SK-N-SH (cell line): ENCODE data around the gene KCTD3. TPM values are rescaled to one million over a fixed set of nuclear protein-coding genes. Genes with fewer than 3 reads are reported as not detected.

Source experiments
- CTCF ChIA-PET: fragments of 300-600, 350-600 bp; formaldehyde crosslinking; extraction: SDS; loops from one replicate; lab custom pipeline; 2021; lab: Yijun Ruan, JAX
- POLR2A ChIA-PET: fragments of 350-600 bp; sonication (Branson Sonifier 250); formaldehyde crosslinking; extraction: SDS; loops from one replicate; lab custom pipeline; 2020; ENCODE audit warnings: antibody characterized with exemption, inconsistent platforms; lab: Yijun Ruan, JAX
- DNase-seq: peaks from one replicate; pipeline ENCODE4 v3.0.0; 2012
- H2AFZ ChIP-seq: fragments of 200-600 bp; sonication (generic); 2 replicates; pipeline ENCODE4 v1.8.1; 2016; ENCODE audit warnings: antibody characterized with exemption, mild to moderate bottlenecking, low read depth
- H3F3A ChIP-seq: fragments of 200-600 bp; sonication (generic); replicated peaks from 2 replicates; pipeline ENCODE3; 2016; ENCODE audit warnings: antibody characterized with exemption, mild to moderate bottlenecking; ENCODE audit not compliant: insufficient read depth
- H3K27ac ChIP-seq, 2 experiments: fragments of 200-500 bp in 1 of 2; fragments of 200-600 bp in 1 of 2; sonication (Bioruptor generic) in 1 of 2; sonication (generic), shearing (Covaris generic) in 1 of 2; 2 replicates each; pipeline versions ENCODE4 v1.5.1 to v1.6.1; 2014 to 2016; ENCODE audit warnings: low read depth in 2 of 2, inconsistent platforms in 1 of 2, low read length in 1 of 2, mild to moderate bottlenecking in 1 of 2, mixed read lengths in 1 of 2
- H3K27me3 ChIP-seq: fragments of 200-600 bp; sonication (generic), shearing (Covaris generic); 2 replicates; pipeline ENCODE4 v1.6.1; 2016; ENCODE audit warnings: mixed run types; ENCODE audit not compliant: insufficient read depth
- H3K36me3 ChIP-seq, 2 experiments: fragments of 200-500 bp in 1 of 2; fragments of 200-600 bp in 1 of 2; sonication (Bioruptor generic) in 1 of 2; sonication (generic) in 1 of 2; replicated peaks in 1 of 2; 2 replicates each; pipeline versions ENCODE3 to v1.5.1; 2014 to 2016; ENCODE audit warnings: low read length in 1 of 2, mild to moderate bottlenecking in 1 of 2; ENCODE audit not compliant: insufficient read depth in 2 of 2, control insufficient read depth in 1 of 2
- H3K4me1 ChIP-seq, 2 experiments: fragments of 200-500 bp in 1 of 2; fragments of 200-600 bp in 1 of 2; sonication (Bioruptor generic) in 1 of 2; sonication (generic), shearing (Covaris generic) in 1 of 2; 2 replicates each; pipeline versions ENCODE4 v1.5.1 to v1.6.1; 2014 to 2016; ENCODE audit warnings: low read depth in 1 of 2, low read length in 1 of 2, mixed run types in 1 of 2; ENCODE audit not compliant: insufficient read depth in 2 of 2, control insufficient read depth in 1 of 2
- H3K4me2 ChIP-seq: fragments of 200-600 bp; sonication (generic), shearing (Covaris generic); 2 replicates; pipeline ENCODE4 v1.6.1; 2017; ENCODE audit warnings: mixed run types
- H3K4me3 ChIP-seq, 2 experiments: fragments of 200-500 bp in 1 of 2; fragments of 200-600 bp in 1 of 2; sonication (Bioruptor generic) in 1 of 2; sonication (generic), shearing (Covaris generic) in 1 of 2; 2 replicates each; pipeline versions ENCODE4 v1.5.1 to v1.8.1; 2014 to 2016; ENCODE audit warnings: low read depth in 2 of 2, inconsistent platforms in 1 of 2, low read length in 1 of 2, mild to moderate bottlenecking in 1 of 2, mixed read lengths in 1 of 2, moderate library complexity in 1 of 2
- H3K79me2 ChIP-seq: fragments of 200-600 bp; sonication (generic); 2 replicates; pipeline ENCODE4 v1.8.1; 2017; ENCODE audit warnings: mild to moderate bottlenecking; ENCODE audit not compliant: insufficient read depth
- H3K9ac ChIP-seq: fragments of 200-600 bp; sonication (generic); 2 replicates; pipeline ENCODE4 v1.6.1; 2017; ENCODE audit warnings: mixed run types
- H3K9me2 ChIP-seq: fragments of 200-600 bp; sonication (generic); 2 replicates; pipeline ENCODE4 v1.6.1; 2017; ENCODE audit warnings: mixed run types
- H3K9me3 ChIP-seq: fragments of 200-600 bp; sonication (generic); 2 replicates; pipeline ENCODE4 v1.6.1; 2017; ENCODE audit warnings: mixed run types, mild to moderate bottlenecking, moderate library complexity
- H4K20me1 ChIP-seq: fragments of 200-600 bp; sonication (generic); 2 replicates; pipeline ENCODE4 v1.6.1; 2017; ENCODE audit warnings: mild to moderate bottlenecking, mixed run types; ENCODE audit not compliant: insufficient read depth
- CHD2 ChIP-seq: fragments of 150-350 bp; IDR thresholded peaks from 2 replicates; pipeline ENCODE4 v1.6.1; 2018; ENCODE audit warnings: low read length; ENCODE audit not compliant: partially characterized antibody
- ELF1 ChIP-seq: IDR thresholded peaks from 2 replicates; pipeline ENCODE4 v1.4.0; 2012
- EP300 ChIP-seq, 2 experiments: IDR thresholded peaks; 2 replicates each; pipeline versions ENCODE4 v1.4.0 to v1.6.1; 2012; ENCODE audit warnings: borderline replicate concordance in 1 of 2, low read depth in 1 of 2, low read length in 1 of 2
- FOSL2 ChIP-seq: IDR thresholded peaks from 2 replicates; pipeline ENCODE4 v1.4.0; 2012; ENCODE audit warnings: low read depth, mild to moderate bottlenecking, moderate library complexity, borderline replicate concordance
- FOXJ3 ChIP-seq: sonication (generic); formaldehyde crosslinking; IDR thresholded peaks from 2 replicates; pipeline ENCODE4 v1.5.1; 2020; ENCODE audit warnings: mild to moderate bottlenecking, missing genetic modification reagents
- FOXM1 ChIP-seq: IDR thresholded peaks from 2 replicates; pipeline ENCODE4 v1.4.0; 2012; ENCODE audit warnings: low read depth, mild to moderate bottlenecking
- GABPA ChIP-seq: IDR thresholded peaks from 2 replicates; pipeline ENCODE4 v1.4.0; 2012; ENCODE audit warnings: low read depth, mild to moderate bottlenecking
- GATA2 ChIP-seq: sonication (generic); formaldehyde crosslinking; IDR thresholded peaks from 2 replicates; pipeline ENCODE4 v1.5.0; 2020; ENCODE audit warnings: mild to moderate bottlenecking, missing genetic modification reagents
- JUND ChIP-seq: IDR thresholded peaks from 2 replicates; pipeline ENCODE4 v1.4.0; 2012
- MEF2A ChIP-seq: IDR thresholded peaks from 2 replicates; pipeline ENCODE4 v1.4.0; 2012; ENCODE audit warnings: low read depth, borderline replicate concordance
- NRF1 ChIP-seq: IDR thresholded peaks from 2 replicates; pipeline ENCODE4 v1.6.1; 2012; ENCODE audit warnings: low read depth, mild to moderate bottlenecking, low read length
- POLR2AphosphoS5 ChIP-seq: IDR thresholded peaks from 2 replicates; pipeline ENCODE4 v1.6.1; 2012; ENCODE audit warnings: low read depth, low read length
- RFX5 ChIP-seq: IDR thresholded peaks from 2 replicates; pipeline ENCODE4 v1.6.1; 2012; ENCODE audit warnings: mild to moderate bottlenecking, improper control_type of control experiment, low read length
- RXRA ChIP-seq: IDR thresholded peaks from 2 replicates; pipeline ENCODE4 v1.4.0; 2012; ENCODE audit warnings: low read depth, mild to moderate bottlenecking, borderline replicate concordance
- SIN3A ChIP-seq: IDR thresholded peaks from 2 replicates; pipeline ENCODE4 v1.6.1; 2012; ENCODE audit warnings: low read depth, mild to moderate bottlenecking, low read length, moderate library complexity, borderline replicate concordance
- SMC3 ChIP-seq: IDR thresholded peaks from 2 replicates; pipeline ENCODE4 v1.6.1; 2012; ENCODE audit warnings: low read depth, low read length, improper control_type of control experiment
- TAF1 ChIP-seq: IDR thresholded peaks from 2 replicates; pipeline ENCODE4 v1.6.1; 2012; ENCODE audit warnings: low read depth, mild to moderate bottlenecking, low read length, moderate library complexity, borderline replicate concordance
- TCF12 ChIP-seq: IDR thresholded peaks from 2 replicates; pipeline ENCODE4 v1.4.0; 2012
- TEAD4 ChIP-seq: IDR thresholded peaks from 2 replicates; pipeline ENCODE4 v1.4.0; 2012; ENCODE audit warnings: mild to moderate bottlenecking, borderline replicate concordance; ENCODE audit not compliant: insufficient read depth
- YY1 ChIP-seq: IDR thresholded peaks from 2 replicates; pipeline ENCODE4 v1.4.0; 2012; ENCODE audit warnings: low read depth, mild to moderate bottlenecking
- WGBS: methylation state at CpG from one replicate; pipeline ENCODE4 v1.1.6; 2017; ENCODE audit warnings: low lambda C conversion rate; 5-methylcytosine and 5-hydroxymethylcytosine counted together
- polyA plus RNA-seq, 3 experiments: library from polyadenylated mRNA; depleted of rRNA; stranded (reverse); fragments of >200 nt; gene quantifications; 2 replicates each; pipeline ENCODE4 v1.2.3, GENCODE V29; 2012
- TF ChIP-seq, protein P1 (sequence below): fragments of 200-600 bp; sonication (generic); IDR thresholded peaks from 2 replicates; pipeline ENCODE4 v1.6.1; 2017; ENCODE audit warnings: antibody characterized with exemption, mild to moderate bottlenecking, moderate library complexity
- TF ChIP-seq, protein P2 (sequence below): IDR thresholded peaks from 2 replicates; pipeline ENCODE4 v1.4.0; 2012; ENCODE audit warnings: low read depth, borderline replicate concordance
- TF ChIP-seq, protein P3 (sequence below): IDR thresholded peaks from 2 replicates; pipeline ENCODE4; 2012

The KCTD3 gene
- polyA plus RNA-seq, 1 of the 3 experiments (the other 2 are of a cell fraction): 34.8 TPM

DNA sequence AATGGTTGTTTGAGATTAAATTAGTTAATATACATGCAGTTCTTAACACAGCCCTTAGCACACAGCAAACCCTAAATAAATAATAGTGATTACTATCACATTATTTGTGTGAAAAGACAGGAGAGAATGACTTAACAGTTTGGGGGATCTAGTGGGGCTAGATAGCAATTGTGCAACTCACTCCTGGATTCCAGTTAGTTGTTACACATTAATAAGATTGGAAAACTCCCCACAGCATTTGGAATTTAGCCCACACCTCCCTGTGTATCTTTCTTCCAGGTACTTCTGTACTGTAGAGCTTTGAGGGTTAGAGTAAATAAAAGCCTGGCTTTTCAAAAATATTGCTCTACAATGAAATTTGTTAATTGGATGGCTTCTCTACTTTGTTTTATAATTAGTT is 93.2 kb downstream of the KCTD3 start:
- no peak overlapping the region for H2AFZ ChIP-seq
- DNase-seq: no peak
- ChIA-PET CTCF (interaction anchor here (1.2 kb wide), 1 partner anchor 13 kb away, joined by 3 read pairs; no protein-coding TSS in a partner anchor), POLR2A (no interaction called here)
- no peaks in the 10 kb centered on the region for H3F3A ChIP-seq
- H3K27ac ChIP-seq: no peak overlapping the region
- H3K4me2 ChIP-seq: no peak overlapping the region
- H3K9me3 ChIP-seq: no peaks in the 10 kb centered on the region
- H3K79me2 ChIP-seq: no peaks in the 10 kb centered on the region
- no peak overlapping the region for H3K4me3 ChIP-seq
- no peaks in the 10 kb centered on the region for H3K9me2 ChIP-seq
- no peaks in the 10 kb centered on the region; the same call in 1 of the 2 replicates for H3K27me3 ChIP-seq
- H3K9ac ChIP-seq: no peak overlapping the region
- TF ChIP-seq EP300 (IDR thresholded peaks at IDR 0.05; ENCODE audit: borderline replicate concordance in 1 of 2, low read depth in 1 of 2, low read length in 1 of 2) (no peak), TCF12 (no peak), RFX5 (no peak), MEF2A (no peak), FOXM1 (no peak), GABPA (no peak), NRF1 (no peak), FOSL2 (no peak), CHD2 (no peak), SIN3A (no peak), RXRA (no peak), TEAD4 (no peak), JUND (no peak), POLR2AphosphoS5 (no peak), GATA2 (CRISPR knock-in tag) (no peak), SMC3 (no peak), FOXJ3 (no peak), ELF1 (no peak)
- TF ChIP-seq, protein P1, sequence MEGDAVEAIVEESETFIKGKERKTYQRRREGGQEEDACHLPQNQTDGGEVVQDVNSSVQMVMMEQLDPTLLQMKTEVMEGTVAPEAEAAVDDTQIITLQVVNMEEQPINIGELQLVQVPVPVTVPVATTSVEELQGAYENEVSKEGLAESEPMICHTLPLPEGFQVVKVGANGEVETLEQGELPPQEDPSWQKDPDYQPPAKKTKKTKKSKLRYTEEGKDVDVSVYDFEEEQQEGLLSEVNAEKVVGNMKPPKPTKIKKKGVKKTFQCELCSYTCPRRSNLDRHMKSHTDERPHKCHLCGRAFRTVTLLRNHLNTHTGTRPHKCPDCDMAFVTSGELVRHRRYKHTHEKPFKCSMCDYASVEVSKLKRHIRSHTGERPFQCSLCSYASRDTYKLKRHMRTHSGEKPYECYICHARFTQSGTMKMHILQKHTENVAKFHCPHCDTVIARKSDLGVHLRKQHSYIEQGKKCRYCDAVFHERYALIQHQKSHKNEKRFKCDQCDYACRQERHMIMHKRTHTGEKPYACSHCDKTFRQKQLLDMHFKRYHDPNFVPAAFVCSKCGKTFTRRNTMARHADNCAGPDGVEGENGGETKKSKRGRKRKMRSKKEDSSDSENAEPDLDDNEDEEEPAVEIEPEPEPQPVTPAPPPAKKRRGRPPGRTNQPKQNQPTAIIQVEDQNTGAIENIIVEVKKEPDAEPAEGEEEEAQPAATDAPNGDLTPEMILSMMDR: no peak
- TF ChIP-seq, protein P2, sequence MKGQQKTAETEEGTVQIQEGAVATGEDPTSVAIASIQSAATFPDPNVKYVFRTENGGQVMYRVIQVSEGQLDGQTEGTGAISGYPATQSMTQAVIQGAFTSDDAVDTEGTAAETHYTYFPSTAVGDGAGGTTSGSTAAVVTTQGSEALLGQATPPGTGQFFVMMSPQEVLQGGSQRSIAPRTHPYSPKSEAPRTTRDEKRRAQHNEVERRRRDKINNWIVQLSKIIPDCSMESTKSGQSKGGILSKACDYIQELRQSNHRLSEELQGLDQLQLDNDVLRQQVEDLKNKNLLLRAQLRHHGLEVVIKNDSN: no peak
- H3K36me3 ChIP-seq: no peaks in the 10 kb centered on the region
- H4K20me1 ChIP-seq: no peaks in the 10 kb centered on the region
- H3K4me1 ChIP-seq: no peaks in the 10 kb centered on the region; a peak in 1 of 4 replicates

DNA sequence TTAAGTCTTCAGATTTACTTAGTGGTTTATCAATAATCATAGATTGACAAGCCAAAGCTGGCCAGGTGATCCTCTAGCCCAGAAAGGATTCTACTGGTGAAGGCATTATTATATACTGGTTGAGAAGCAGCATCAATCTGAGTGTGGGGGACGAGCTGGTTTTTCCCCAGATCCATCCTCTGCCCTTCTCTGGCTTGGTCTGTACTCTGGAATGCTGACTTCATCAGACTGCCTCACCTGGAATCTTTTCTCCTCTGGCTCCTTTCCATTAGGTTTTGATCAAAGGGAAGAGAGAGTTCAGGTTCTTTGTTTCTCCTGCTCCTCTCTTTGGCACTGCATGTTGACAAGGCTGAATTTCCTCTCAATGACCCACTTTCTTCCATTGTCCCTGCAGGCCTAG is 93.9 kb downstream of the KCTD3 start:
- DNase-seq: no peak
- POLR2A ChIA-PET: no interaction called here
- 0% methylated on average over 1 of the region's 1 CpG for WGBS
- H3K9me2 ChIP-seq: no peaks in the 10 kb centered on the region
- no peaks in the 10 kb centered on the region; the same call in 1 of the 2 replicates for H3K27me3 ChIP-seq
- H2AFZ ChIP-seq: no peak overlapping the region
- H3K79me2 ChIP-seq: no peaks in the 10 kb centered on the region
- no peaks in the 10 kb centered on the region for H3K36me3 ChIP-seq
- H3K27ac ChIP-seq: no peak overlapping the region
- no peak overlapping the region for H3K4me3 ChIP-seq
- H3K9me3 ChIP-seq: no peaks in the 10 kb centered on the region
- H4K20me1 ChIP-seq: no peaks in the 10 kb centered on the region
- CTCF ChIA-PET: interaction anchor here (1.2 kb wide), 1 partner anchor 12 kb away, joined by 3 read pairs; no protein-coding TSS in a partner anchor
- no peaks in the 10 kb centered on the region; a peak in 1 of 4 replicates for H3K4me1 ChIP-seq
- H3K4me2 ChIP-seq: no peak overlapping the region
- H3K9ac ChIP-seq: no peak overlapping the region
- no peak for TF ChIP-seq FOSL2
- TF ChIP-seq MEF2A: no peak
- TF ChIP-seq POLR2AphosphoS5: no peak
- TF ChIP-seq, protein P2: no peak
- TF ChIP-seq RFX5: no peak
- TF ChIP-seq YY1: no peak
- TF ChIP-seq ELF1: no peak
- TF ChIP-seq TAF1: no peak
- no peak for TF ChIP-seq SMC3
- TF ChIP-seq TEAD4: no peak
- TF ChIP-seq, protein P3, sequence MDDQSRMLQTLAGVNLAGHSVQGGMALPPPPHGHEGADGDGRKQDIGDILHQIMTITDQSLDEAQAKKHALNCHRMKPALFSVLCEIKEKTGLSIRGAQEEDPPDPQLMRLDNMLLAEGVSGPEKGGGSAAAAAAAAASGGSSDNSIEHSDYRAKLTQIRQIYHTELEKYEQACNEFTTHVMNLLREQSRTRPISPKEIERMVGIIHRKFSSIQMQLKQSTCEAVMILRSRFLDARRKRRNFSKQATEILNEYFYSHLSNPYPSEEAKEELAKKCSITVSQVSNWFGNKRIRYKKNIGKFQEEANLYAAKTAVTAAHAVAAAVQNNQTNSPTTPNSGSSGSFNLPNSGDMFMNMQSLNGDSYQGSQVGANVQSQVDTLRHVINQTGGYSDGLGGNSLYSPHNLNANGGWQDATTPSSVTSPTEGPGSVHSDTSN: no peak
- no peak for TF ChIP-seq SIN3A
- H3F3A ChIP-seq: no peaks in the 10 kb centered on the region
